ENCODE measurements around the gene LRGUK. TPM values are rescaled to one million over a fixed set of nuclear protein-coding genes. Genes with fewer than 3 reads are reported as not detected.

The LRGUK gene
- total RNA-seq, 1 donor, result 0.72 TPM

DNA sequence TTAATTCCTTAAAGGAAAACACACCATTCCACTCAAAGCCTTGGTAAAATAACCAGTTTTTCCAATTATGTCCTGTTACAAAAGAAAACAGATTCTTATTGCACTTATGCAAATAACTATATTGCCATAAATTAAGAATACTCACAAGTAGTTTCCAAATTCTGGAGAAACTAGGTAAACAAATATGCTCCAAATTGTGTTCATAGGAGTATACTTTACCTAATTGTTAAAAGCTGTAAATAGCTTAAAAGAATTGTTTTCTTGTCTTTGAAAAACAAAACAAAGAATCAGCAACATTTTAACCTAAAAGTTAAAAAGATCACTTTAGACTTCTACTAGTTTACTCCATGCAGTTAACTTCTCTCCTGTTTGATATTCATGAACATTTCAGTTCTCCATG lies 38.9 kb upstream of the LRGUK start:
- H3K36me3 ChIP-seq (ENCODE audit: insufficient read depth, low read length), result no peaks in the 10 kb centered on the region
- DNase-seq (ENCODE audit: insufficient read length, low spot score, missing footprints), result no peak
- no peaks in the 10 kb centered on the region for H3K79me2 ChIP-seq (ENCODE audit: insufficient read depth, low read length)
- no peaks in the 10 kb centered on the region for H3K27me3 ChIP-seq (ENCODE audit: insufficient read depth, low read length)
- no peak overlapping the region for H2AFZ ChIP-seq (ENCODE audit: low read length)
- no peak overlapping the region for H3K4me2 ChIP-seq (ENCODE audit: insufficient read depth, low read length)
- H3K27ac ChIP-seq (ENCODE audit: low read depth, low read length), result no peak overlapping the region
- no peaks in the 10 kb centered on the region for H3K4me1 ChIP-seq (ENCODE audit: insufficient read depth, low read length)
- H4K20me1 ChIP-seq (ENCODE audit: insufficient read depth, low read length), result no peaks in the 10 kb centered on the region
- TF ChIP-seq CTCF (IDR thresholded peaks at IDR 0.05; ENCODE audit: extremely low read depth, low read depth, low read length), result no peak
- H3K4me3 ChIP-seq (ENCODE audit: insufficient read depth, low read length), result no peak overlapping the region
- peaks cover 4% of the 10 kb centered on the region for H3K9me3 ChIP-seq (ENCODE audit: low read depth, low read length)

DNA sequence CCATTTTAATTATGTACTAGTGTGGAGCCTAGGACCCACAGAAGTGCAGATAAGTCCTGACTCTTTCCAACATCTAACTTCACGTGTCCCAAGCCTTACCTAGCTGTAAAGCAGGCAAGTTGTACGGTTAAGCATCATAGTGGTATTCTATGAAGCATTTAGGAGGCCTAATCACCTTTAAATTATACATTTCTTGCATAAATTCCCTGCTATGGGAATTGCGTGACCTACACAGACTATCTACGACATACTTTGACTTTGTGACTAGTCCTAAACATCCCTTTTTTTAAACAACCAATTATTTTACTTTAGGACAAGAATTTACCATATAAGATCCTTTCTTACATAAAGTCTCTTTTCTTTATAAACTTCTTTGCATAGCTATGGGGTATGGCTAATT lies 37.7 kb upstream of the LRGUK start:
- H4K20me1 ChIP-seq (ENCODE audit: insufficient read depth, low read length), result no peaks in the 10 kb centered on the region
- DNase-seq (ENCODE audit: insufficient read length, low spot score, missing footprints), result no peak

DNA sequence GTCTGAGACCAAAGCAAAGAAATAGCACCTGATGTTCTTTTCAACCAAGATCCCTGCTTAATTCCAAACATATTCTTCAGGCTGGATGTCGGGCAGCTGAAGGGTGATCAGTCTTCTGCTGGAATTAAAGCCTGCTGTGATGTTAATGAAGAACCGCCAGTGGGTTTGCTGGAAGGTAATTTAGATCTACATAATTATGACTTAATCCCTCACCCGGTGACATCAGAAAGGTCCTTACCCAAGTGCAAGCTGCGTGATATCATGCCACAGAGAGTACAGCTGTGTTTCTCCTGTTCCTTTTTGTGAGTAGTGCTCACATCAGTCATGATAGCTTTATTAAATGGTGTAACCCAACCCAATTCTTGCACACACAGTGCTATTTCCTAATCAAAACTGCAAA lies 29.1 kb upstream of the LRGUK start:
- Histone ChIP-seq H3K79me2 (ENCODE audit: insufficient read depth, low read length) (no peaks in the 10 kb centered on the region), H3K27ac (ENCODE audit: low read depth, low read length) (no peak overlapping the region), H3K36me3 (ENCODE audit: insufficient read depth, low read length) (no peaks in the 10 kb centered on the region), H3K4me1 (ENCODE audit: insufficient read depth, low read length) (no peaks in the 10 kb centered on the region), H2AFZ (ENCODE audit: low read length) (no peak overlapping the region), H3K4me2 (ENCODE audit: insufficient read depth, low read length) (no peak overlapping the region), H3K27me3 (ENCODE audit: insufficient read depth, low read length) (no peaks in the 10 kb centered on the region), H4K20me1 (ENCODE audit: insufficient read depth, low read length) (no peaks in the 10 kb centered on the region), H3K4me3 (ENCODE audit: insufficient read depth, low read length) (no peak overlapping the region), H3K9me3 (ENCODE audit: low read depth, low read length) (no peaks in the 10 kb centered on the region)
- no peak for TF ChIP-seq CTCF (IDR thresholded peaks at IDR 0.05; ENCODE audit: extremely low read depth, low read depth, low read length)
- DNase-seq (ENCODE audit: insufficient read length, low spot score, missing footprints), result no peak

More for the DNA sequence above, 37.7 kb upstream of the LRGUK start:
- H3K4me3 ChIP-seq (ENCODE audit: insufficient read depth, low read length), result no peak overlapping the region
- no peaks in the 10 kb centered on the region for H3K36me3 ChIP-seq (ENCODE audit: insufficient read depth, low read length)
- no peak overlapping the region for H3K27ac ChIP-seq (ENCODE audit: low read depth, low read length)
- peaks cover 4% of the 10 kb centered on the region for H3K9me3 ChIP-seq (ENCODE audit: low read depth, low read length)
- no peaks in the 10 kb centered on the region for H3K27me3 ChIP-seq (ENCODE audit: insufficient read depth, low read length)
- H3K4me2 ChIP-seq (ENCODE audit: insufficient read depth, low read length), result no peak overlapping the region
- TF ChIP-seq CTCF (IDR thresholded peaks at IDR 0.05; ENCODE audit: extremely low read depth, low read depth, low read length), result no peak
- H3K79me2 ChIP-seq (ENCODE audit: insufficient read depth, low read length), result no peaks in the 10 kb centered on the region
- no peaks in the 10 kb centered on the region for H3K4me1 ChIP-seq (ENCODE audit: insufficient read depth, low read length)
- no peak overlapping the region for H2AFZ ChIP-seq (ENCODE audit: low read length)

DNA sequence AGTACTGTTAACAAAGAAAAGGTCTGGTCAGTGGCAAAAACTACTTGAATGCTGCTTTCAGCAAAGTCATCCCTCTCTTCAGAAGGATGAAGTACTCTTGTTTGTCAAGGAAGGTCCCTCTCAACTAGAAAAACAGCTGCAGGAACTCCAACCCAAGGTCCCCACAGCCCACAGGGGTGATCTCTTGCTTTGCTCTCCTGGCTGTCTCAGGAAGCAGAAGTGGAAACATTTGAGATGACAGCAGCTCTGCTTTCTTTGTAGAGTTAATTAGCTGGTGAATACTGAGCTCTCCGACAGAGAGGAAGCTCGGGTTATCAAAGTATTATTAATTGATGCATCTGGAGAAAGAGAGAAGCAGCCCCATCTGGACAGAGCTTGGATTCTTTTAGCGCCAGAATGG lies 25.4 kb upstream of the LRGUK start:
- Histone ChIP-seq H3K4me3 (ENCODE audit: insufficient read depth, low read length) (no peak overlapping the region), H2AFZ (ENCODE audit: low read length) (no peak overlapping the region), H4K20me1 (ENCODE audit: insufficient read depth, low read length) (no peaks in the 10 kb centered on the region), H3K79me2 (ENCODE audit: insufficient read depth, low read length) (no peaks in the 10 kb centered on the region), H3K36me3 (ENCODE audit: insufficient read depth, low read length) (no peaks in the 10 kb centered on the region), H3K9me3 (ENCODE audit: low read depth, low read length) (no peaks in the 10 kb centered on the region), H3K4me1 (ENCODE audit: insufficient read depth, low read length) (no peaks in the 10 kb centered on the region), H3K27ac (ENCODE audit: low read depth, low read length) (no peak overlapping the region), H3K4me2 (ENCODE audit: insufficient read depth, low read length) (no peak overlapping the region), H3K27me3 (ENCODE audit: insufficient read depth, low read length) (no peaks in the 10 kb centered on the region)
- TF ChIP-seq CTCF (IDR thresholded peaks at IDR 0.05; ENCODE audit: extremely low read depth, low read depth, low read length), result no peak
- no peak for DNase-seq (ENCODE audit: insufficient read length, low spot score, missing footprints)
